Measurements from ENCODE around the gene ST3GAL4.

ST3GAL4 gene

DNA sequence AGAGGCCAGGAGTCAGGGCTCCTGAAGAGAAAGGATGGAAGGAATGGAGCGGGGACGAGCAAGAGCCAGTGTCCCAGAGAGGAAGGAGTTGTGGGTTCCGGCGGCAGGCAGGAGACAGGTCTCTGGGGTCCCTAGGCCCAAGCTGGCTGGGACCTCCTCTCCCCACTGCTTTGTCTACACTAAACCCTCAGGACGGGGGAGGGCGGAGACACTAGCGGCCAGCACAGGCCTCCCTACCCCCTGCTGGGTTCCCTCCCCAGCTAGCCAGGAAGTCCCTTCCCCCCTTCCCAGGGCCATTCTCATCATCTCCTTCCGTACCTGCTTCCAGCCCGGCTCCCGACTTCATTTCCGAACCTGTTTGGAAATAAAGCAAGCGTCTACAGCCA lies 79.5 kb downstream of the ST3GAL4 start:
- Histone ChIP-seq H3K9ac (peak overlapping the region in 5 of 11 experiments; percentile 25 to 70 (median 51); a peak in 10 of 22 replicates), H3K4me2 (peak overlapping the region; percentile 31 to 99 (median 85); a peak in 21 of 22 replicates), H3K27ac (peak overlapping the region in 4 of 11 experiments; percentile 36 to 62 (median 54); a peak in 8 of 22 replicates), H4K20me1 (peaks cover 0 to 4% (median 0%) of the 10 kb centered on the region in 11 experiments; a peak in 1 of 22 replicates), H3K4me1 (peaks cover 11 to 100% (median 87%) of the 10 kb centered on the region in 10 experiments; a peak in 19 of 20 replicates), H3K36me3 (no peaks in the 10 kb centered on the region), H3K27me3 (no peaks in the 10 kb centered on the region), H3K9me3 (replicated peaks in 1 of 11) (no peaks in the 10 kb centered on the region), H3K4me3 (peak overlapping the region in 3 of 10 experiments; percentile 1 to 13 (median 4); a peak in 3 of 20 replicates)
- TF ChIP-seq Cebpa-rat (IDR thresholded peaks at IDR 0.05), result no peak

DNA sequence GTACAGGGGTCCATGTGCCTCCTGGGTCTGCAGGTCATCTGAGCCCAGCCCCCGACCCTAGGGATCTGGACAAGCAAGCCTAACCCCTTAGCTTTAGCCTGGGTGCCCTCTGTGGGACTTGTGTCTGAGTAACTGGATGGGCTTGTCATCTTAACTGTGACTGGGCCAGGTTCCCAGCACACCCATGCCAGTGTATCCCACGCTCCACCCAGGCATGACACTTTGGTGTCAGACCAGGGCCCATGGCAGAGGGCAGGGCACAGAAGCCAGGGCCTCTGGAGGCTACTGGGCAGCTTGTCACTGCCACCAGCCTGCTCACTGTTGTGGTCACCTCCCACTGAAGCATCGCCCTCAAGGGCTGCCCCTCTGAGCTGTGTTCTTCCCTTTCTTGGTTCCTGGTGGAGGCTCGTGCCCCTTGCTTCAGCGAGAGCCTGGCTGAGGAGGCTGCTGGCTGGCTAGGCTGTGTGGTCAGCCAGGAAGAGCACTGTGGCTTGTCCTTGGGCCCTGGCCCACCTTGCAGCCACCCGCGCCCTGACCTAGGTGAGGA lies 80.8 kb downstream of the ST3GAL4 start:
- TF ChIP-seq Cebpa-rat (IDR thresholded peaks at IDR 0.05), result no peak
- peak overlapping the region in 4 of 11 experiments; percentile 16 to 61 (median 28); a peak in 2 of 22 replicates for H3K9ac ChIP-seq

DNA sequence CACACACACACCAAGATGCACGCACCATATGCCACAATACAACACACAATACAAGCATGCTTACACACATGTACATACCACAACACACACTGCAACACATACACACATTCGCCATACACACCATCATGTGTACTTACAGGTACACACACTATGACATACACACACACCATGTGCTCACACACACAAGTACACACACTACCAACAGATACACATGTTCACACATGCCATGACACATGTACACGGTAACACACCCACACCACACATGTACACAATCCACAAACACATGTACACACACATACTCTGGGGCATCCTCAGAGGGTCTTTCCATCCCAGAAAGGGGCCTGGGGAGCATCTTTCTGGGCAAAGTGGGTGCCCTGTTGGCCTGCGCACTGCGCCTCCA lies 82.2 kb downstream of the ST3GAL4 start:
- Histone ChIP-seq H3K27ac (no peak overlapping the region), H3K9ac (0 out of 22 replicates have a peak overlapping the region, but pooled peaks of 1 of the 11 experiments have one; percentile 25), H3K27me3 (peaks cover 0 to 5% (median 0%) of the 10 kb centered on the region in 11 experiments; a peak in 3 of 22 replicates), H4K20me1 (peaks cover 0 to 8% (median 0%) of the 10 kb centered on the region in 11 experiments; a peak in 1 of 22 replicates), H3K9me3 (replicated peaks in 1 of 11) (no peaks in the 10 kb centered on the region), H3K4me2 (peak overlapping the region in 8 of 11 experiments; percentile 39 to 92 (median 62); a peak in 15 of 22 replicates), H3K4me1 (peaks cover 11 to 100% (median 89%) of the 10 kb centered on the region in 10 experiments; a peak in 19 of 20 replicates), H3K4me3 (no peak overlapping the region), H3K36me3 (no peaks in the 10 kb centered on the region)
- TF ChIP-seq Cebpa-rat (IDR thresholded peaks at IDR 0.05), result no peak

More for the DNA sequence above, 80.8 kb downstream of the ST3GAL4 start:
- H3K9me3 ChIP-seq (replicated peaks in 1 of 11), result no peaks in the 10 kb centered on the region
- H3K4me1 ChIP-seq, result peaks cover 11 to 100% (median 86%) of the 10 kb centered on the region in 10 experiments; a peak in 19 of 20 replicates
- peak overlapping the region in 7 of 11 experiments; percentile 85 to 99 (median 88); a peak in 12 of 22 replicates for H3K4me2 ChIP-seq
- no peak overlapping the region for H3K4me3 ChIP-seq
- H4K20me1 ChIP-seq, result peaks cover 0 to 8% (median 0%) of the 10 kb centered on the region in 11 experiments; a peak in 1 of 22 replicates
- peak overlapping the region in 2 of 11 experiments; percentile 24 to 41; a peak in 4 of 22 replicates for H3K27ac ChIP-seq
- no peaks in the 10 kb centered on the region for H3K36me3 ChIP-seq
- no peaks in the 10 kb centered on the region for H3K27me3 ChIP-seq

DNA sequence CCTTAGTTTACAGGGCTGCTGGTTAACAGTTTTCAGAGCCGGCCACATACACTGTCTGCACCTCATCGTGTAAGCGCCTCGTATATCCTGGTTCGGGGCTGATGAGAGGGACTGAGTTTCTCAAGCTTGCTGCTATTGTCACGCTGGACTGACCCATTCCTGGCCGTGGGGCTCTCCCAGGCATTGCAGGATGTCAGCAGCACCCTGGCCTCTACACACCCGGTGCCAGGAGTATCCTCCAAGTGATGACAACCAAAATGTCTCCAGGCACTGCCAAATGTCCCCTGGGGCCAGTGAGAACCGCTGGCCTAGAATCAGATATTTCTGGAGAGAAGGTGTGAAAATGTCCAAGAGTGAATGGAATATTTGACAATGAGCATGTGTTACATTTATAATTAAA lies 82.8 kb downstream of the ST3GAL4 start:
- H3K9me3 ChIP-seq (replicated peaks in 1 of 11), result no peaks in the 10 kb centered on the region
- H3K27me3 ChIP-seq, result peaks cover 0 to 10% (median 0%) of the 10 kb centered on the region in 11 experiments; a peak in 4 of 22 replicates
- no peak overlapping the region; a peak in 1 of 22 replicates for H3K27ac ChIP-seq
- H3K4me2 ChIP-seq, result peak overlapping the region in 8 of 11 experiments; percentile 39 to 92 (median 62); a peak in 16 of 22 replicates
- no peaks in the 10 kb centered on the region for H3K36me3 ChIP-seq
- H3K4me1 ChIP-seq, result peaks cover 15 to 100% (median 89%) of the 10 kb centered on the region in 10 experiments
- H4K20me1 ChIP-seq, result peaks cover 0 to 10% (median 0%) of the 10 kb centered on the region in 11 experiments; a peak in 2 of 22 replicates
- TF ChIP-seq Cebpa-rat (IDR thresholded peaks at IDR 0.05), result no peak
- H3K4me3 ChIP-seq, result no peak overlapping the region
- H3K9ac ChIP-seq, result 0 out of 22 replicates have a peak overlapping the region, but pooled peaks of 1 of the 11 experiments have one; percentile 25

DNA sequence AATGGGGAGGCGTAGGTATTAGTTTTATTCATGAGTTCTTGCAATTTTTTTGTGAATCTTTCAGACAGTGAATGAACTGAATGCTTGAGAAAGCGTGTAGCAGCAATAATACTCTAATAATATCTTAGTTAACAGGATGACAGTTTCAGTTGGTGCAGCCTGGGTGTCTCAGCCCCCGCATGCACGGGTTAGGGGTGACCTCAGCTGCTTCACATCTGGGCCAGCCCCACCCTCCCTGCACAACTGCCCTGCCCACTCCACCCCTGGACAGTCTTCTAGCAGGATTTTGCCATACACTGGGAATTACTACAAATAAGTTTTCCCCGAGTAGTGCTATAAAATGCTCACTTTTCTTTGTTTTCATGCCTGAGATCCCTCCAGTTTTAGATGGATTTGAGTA lies 83.2 kb downstream of the ST3GAL4 start:
- no peak overlapping the region for H3K4me3 ChIP-seq

DNA sequence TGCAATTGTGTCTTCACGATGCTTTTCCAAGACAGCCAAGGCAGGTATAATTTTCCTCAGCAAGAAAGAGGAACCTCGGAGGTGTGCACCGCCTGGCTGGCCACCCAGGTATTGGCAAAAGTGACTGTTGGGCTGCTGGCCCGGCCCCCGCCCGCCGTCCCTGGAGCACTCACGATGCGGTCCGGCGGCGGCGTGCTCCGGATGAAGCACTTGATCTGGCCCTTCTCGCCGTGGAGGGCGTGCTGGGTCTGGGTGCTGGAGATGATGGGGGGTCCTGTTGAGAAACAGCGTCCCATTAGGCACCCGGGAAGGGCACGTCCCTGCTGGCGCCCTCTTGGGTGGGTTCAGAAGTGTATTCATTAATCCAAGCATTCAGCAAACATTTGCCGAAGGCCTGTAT lies 84.8 kb downstream of the ST3GAL4 start:
- H3K9ac ChIP-seq, result no peak overlapping the region
- peaks cover 0 to 12% (median 0%) of the 10 kb centered on the region in 11 experiments; a peak in 2 of 22 replicates for H4K20me1 ChIP-seq
- H3K9me3 ChIP-seq (replicated peaks in 1 of 11), result no peaks in the 10 kb centered on the region
- peak overlapping the region in 7 of 11 experiments; percentile 71 to 98 (median 92); a peak in 10 of 22 replicates for H3K4me2 ChIP-seq
- TF ChIP-seq Cebpa-rat (IDR thresholded peaks at IDR 0.05), result no peak
- peaks cover 0 to 18% (median 0%) of the 10 kb centered on the region in 11 experiments; a peak in 4 of 22 replicates for H3K27me3 ChIP-seq
- no peak overlapping the region for H3K27ac ChIP-seq
- no peak overlapping the region for H3K4me3 ChIP-seq
- peaks cover 11 to 100% (median 90%) of the 10 kb centered on the region in 10 experiments for H3K4me1 ChIP-seq
- no peaks in the 10 kb centered on the region for H3K36me3 ChIP-seq

More for the DNA sequence above, 83.2 kb downstream of the ST3GAL4 start:
- H3K9me3 ChIP-seq (replicated peaks in 1 of 11), result no peaks in the 10 kb centered on the region
- no peak for TF ChIP-seq Cebpa-rat (IDR thresholded peaks at IDR 0.05)
- H3K9ac ChIP-seq, result 0 out of 22 replicates have a peak overlapping the region, but pooled peaks of 1 of the 11 experiments have one; percentile 6
- H3K4me1 ChIP-seq, result peaks cover 19 to 100% (median 90%) of the 10 kb centered on the region in 10 experiments
- no peaks in the 10 kb centered on the region for H3K36me3 ChIP-seq
- H3K27ac ChIP-seq, result no peak overlapping the region; a peak in 1 of 22 replicates
- peak overlapping the region in 8 of 11 experiments; percentile 39 to 92 (median 62); a peak in 14 of 22 replicates for H3K4me2 ChIP-seq
- peaks cover 0 to 12% (median 0%) of the 10 kb centered on the region in 11 experiments; a peak in 2 of 22 replicates for H4K20me1 ChIP-seq
- H3K27me3 ChIP-seq, result peaks cover 0 to 14% (median 0%) of the 10 kb centered on the region in 11 experiments; a peak in 4 of 22 replicates

DNA sequence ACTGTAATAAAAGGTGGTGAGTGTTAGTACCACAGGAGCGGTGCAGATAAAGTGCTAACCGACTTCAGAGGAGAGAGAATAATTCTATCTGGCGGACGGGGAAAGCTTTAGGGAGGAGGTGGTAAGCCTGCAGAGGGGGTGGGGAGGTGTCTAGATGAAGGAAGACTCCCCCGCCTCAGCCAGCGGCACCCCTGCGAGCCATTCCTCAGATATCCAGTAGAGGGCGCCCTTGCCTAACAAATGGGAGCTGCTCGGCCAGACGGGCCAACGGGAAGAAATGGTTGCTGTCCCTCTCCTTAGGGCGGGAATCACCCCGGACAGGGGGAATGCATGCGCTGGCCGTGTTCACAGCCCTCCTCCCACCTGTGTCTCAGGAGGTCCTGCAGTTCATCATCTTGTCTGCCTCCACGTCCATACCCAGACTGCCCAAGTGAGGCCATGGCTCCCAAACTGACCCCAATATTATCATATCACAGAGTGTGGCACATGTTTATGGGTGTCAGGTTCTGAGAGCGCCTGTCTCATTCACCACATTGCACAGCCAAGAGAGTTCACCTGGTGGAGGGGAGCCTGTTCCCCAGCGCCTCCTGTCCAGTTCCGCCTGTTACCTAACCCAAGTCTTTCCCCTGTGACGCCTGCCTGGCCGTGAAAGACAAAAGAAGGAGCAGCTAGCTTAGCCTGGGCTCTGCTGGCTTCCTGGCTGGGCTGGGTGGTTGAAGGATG lies 85.5 kb downstream of the ST3GAL4 start:
- no peaks in the 10 kb centered on the region for H3K36me3 ChIP-seq
- no peak overlapping the region for H3K4me3 ChIP-seq
- no peak overlapping the region for H3K27ac ChIP-seq
- H3K4me2 ChIP-seq, result peak overlapping the region; percentile 56 to 98 (median 81)
- TF ChIP-seq Cebpa-rat (IDR thresholded peaks at IDR 0.05), result no peak
- H3K9me3 ChIP-seq (replicated peaks in 1 of 11), result no peaks in the 10 kb centered on the region
- H3K27me3 ChIP-seq, result peaks cover 0 to 18% (median 0%) of the 10 kb centered on the region in 11 experiments; a peak in 4 of 22 replicates
- peaks cover 11 to 100% (median 87%) of the 10 kb centered on the region in 10 experiments for H3K4me1 ChIP-seq
- peaks cover 0 to 12% (median 0%) of the 10 kb centered on the region in 11 experiments; a peak in 2 of 22 replicates for H4K20me1 ChIP-seq
- H3K9ac ChIP-seq, result peak overlapping the region in 3 of 11 experiments; percentile 27 to 43 (median 34); a peak in 4 of 22 replicates

DNA sequence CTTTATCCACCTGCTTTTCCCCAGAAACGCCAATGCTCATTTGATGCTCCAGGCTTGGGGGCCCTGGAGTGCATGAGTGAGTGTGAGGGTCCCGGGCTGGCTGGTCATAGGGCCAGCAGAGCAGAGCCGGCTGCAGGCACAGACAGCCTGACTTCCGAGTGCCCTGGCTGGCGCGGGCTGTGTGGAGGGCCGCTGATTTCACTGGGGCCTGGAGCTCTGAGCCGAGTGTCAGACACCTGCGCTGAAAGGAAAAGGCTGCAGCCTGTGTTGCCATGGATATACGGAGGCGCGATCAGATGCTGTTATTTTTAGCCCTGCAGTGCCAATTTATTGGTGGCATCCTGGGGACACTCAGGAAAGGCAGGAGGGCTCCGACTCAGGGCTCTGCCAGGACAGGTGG lies 87.6 kb downstream of the ST3GAL4 start:
- Histone ChIP-seq H3K4me3 (peak overlapping the region in 2 of 10 experiments; percentile 34 to 38; a peak in 3 of 20 replicates), H3K4me1 (peaks cover 11 to 86% (median 71%) of the 10 kb centered on the region in 10 experiments), H3K36me3 (no peaks in the 10 kb centered on the region), H3K27ac (peak overlapping the region in 2 of 11 experiments; percentile 9 to 51; a peak in 2 of 22 replicates), H3K9me3 (replicated peaks in 1 of 11) (no peaks in the 10 kb centered on the region), H3K27me3 (peaks cover 0 to 18% (median 0%) of the 10 kb centered on the region in 11 experiments; a peak in 4 of 22 replicates), H3K4me2 (peak overlapping the region in 10 of 11 experiments; percentile 33 to 98 (median 78); a peak in 20 of 22 replicates), H4K20me1 (peaks cover 0 to 12% (median 0%) of the 10 kb centered on the region in 11 experiments; a peak in 2 of 22 replicates), H3K9ac (peak overlapping the region in 4 of 11 experiments; percentile 45 to 64 (median 55); a peak in 7 of 22 replicates)
- no peak for TF ChIP-seq Cebpa-rat (IDR thresholded peaks at IDR 0.05)
